ENCODE measurements around the gene SSNA1. TPM values are rescaled to one million over a fixed set of nuclear protein-coding genes. Genes with fewer than 3 reads are reported as not detected.

SSNA1 gene, protein sequence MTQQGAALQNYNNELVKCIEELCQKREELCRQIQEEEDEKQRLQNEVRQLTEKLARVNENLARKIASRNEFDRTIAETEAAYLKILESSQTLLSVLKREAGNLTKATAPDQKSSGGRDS
- polyA plus RNA-seq (ENCODE audit: insufficient read length in 4 of 4): 10 to 100 TPM; 35.6 to 63.6 (median 43.0) TPM

- DNase-seq (ENCODE audit: low read depth in 4 of 4, low spot score in 3 of 4): peak; percentile 88 to 92 (median 90)
These were observed at the start of gene SSNA1, which contains the start of gene ANAPC2 for GRCh38 chr9:137188490-137189296. TSS of gene SSNA1 (plus strand) at chr9:137188676. CDS start at chr9:137188727, 51 bp downstream. TSS of gene ANAPC2 (minus strand) at chr9:137188560. CDS start at chr9:137188532, 28 bp downstream.

- peak in 2 of 4 donors; percentile 34 to 42 for DNase-seq (ENCODE audit: low read depth in 4 of 4, low spot score in 3 of 4)
These were observed 49.6 kb upstream of the SSNA1 start, which contains the start of gene GRIN1 for GRCh38 chr9:137138722-137139467. TSS of gene GRIN1 (plus strand) at chr9:137139154. CDS start at chr9:137139487, 333 bp downstream.

GRCh38 chr9:137139468-137140150, 48.9 kb upstream of the SSNA1 start:
- DNase-seq (ENCODE audit: low read depth in 4 of 4, low spot score in 3 of 4): no peak

GRCh38 chr9:137140151-137141012, 48.1 kb upstream of the SSNA1 start:
- no peak for DNase-seq (ENCODE audit: low read depth in 4 of 4, low spot score in 3 of 4)

DNA sequence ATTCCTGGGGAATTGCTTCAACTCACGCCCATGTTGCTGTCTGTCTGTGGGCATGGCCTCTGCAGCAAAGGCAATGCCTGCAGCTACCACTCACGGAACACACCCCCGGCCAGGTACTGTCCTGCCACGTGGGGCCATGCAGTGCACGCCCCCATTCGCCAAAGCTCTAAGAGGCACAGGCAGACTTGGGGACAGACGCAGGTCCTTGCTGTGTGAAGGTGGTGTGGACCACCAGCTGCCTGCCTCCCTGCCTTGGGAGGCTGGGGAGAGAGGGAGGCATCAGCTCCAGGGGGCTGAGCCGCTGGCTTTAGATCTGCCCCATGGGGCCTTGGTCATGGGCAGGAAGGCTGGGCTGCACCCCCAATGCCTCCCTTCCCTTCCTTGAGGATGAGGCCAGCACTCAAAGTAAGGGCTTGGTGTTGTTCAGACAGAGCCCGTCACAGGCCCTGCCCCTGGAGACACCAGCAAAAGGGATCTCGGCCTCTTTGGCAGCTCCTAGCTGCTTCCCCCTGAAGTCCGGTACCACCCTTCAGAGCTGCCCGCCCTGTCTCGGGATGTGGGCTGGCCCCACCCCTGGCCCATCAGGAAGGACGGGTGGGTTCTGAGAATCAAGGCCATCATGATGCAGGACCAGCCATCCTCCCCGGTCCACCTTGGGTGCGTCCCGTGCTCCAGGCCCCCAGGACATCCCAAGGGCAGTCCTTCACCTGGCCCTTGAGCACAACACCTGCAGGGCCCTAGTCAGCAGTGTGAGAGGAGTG, 47.2 kb upstream of the SSNA1 start:
- no peak for DNase-seq (ENCODE audit: low read depth in 4 of 4, low spot score in 3 of 4)

- DNase-seq (ENCODE audit: low read depth in 4 of 4, low spot score in 3 of 4): no peak
These were observed 46.2 kb upstream of the SSNA1 start for GRCh38 chr9:137141976-137142936.

GRCh38 chr9:137143459-137143858, 45.0 kb upstream of the SSNA1 start:
- no peak for DNase-seq (ENCODE audit: low read depth in 4 of 4, low spot score in 3 of 4)

DNA sequence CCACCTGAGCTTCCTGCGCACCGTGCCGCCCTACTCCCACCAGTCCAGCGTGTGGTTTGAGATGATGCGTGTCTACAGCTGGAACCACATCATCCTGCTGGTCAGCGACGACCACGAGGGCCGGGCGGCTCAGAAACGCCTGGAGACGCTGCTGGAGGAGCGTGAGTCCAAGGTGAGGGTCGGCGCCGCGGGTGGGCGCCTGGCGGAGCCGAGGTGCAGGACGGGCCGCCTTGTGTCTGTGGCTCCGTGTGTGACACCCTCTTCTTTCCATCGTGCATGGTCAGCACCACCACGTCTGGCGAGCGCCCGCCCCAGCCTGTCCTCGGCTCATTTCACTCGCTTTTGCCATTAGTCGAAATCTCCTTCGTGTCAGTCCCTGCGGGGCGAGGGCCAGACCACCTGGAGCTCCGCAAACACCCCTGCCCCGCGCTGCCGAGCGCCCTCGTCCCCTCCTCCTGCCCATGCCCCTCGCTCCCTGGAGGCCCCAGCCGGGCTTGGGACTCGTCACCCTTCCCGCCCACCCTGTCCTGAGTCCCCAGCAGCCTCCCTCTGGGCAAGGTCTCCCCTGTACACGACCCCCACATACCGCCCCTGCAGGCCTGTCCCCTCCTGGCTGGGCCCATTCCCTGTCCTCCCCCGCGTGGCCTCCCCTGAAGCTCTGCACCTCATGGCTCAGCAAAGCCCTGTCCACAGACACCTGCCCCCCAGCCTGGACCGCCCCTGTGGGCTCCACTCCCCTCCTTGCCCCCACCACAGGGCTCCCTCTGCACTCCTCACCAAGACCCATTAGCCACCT, 42.5 kb upstream of the SSNA1 start:
- DNase-seq (ENCODE audit: low read depth in 4 of 4, low spot score in 3 of 4): no peak

DNA sequence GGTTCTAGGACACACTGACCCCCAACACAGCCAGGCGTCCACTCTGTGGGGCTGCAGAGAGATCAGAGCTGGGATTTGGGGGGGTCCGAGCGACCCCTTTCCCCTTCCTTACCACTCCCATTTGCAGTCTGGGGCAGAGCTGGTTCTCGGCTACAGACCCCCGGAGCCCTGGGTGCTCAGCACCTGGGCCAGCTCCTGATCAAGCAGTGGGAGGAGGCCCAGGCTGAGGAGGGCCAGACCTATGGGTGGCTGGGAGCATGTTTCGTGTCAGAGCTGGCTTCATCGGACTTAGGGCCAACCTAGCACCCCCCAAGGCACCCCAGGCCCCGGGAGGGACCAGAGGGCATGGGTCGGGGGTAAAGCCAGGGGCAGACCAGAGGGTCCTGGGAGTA, 42.0 kb upstream of the SSNA1 start:
- no peak for DNase-seq (ENCODE audit: low read depth in 4 of 4, low spot score in 3 of 4)

DNA sequence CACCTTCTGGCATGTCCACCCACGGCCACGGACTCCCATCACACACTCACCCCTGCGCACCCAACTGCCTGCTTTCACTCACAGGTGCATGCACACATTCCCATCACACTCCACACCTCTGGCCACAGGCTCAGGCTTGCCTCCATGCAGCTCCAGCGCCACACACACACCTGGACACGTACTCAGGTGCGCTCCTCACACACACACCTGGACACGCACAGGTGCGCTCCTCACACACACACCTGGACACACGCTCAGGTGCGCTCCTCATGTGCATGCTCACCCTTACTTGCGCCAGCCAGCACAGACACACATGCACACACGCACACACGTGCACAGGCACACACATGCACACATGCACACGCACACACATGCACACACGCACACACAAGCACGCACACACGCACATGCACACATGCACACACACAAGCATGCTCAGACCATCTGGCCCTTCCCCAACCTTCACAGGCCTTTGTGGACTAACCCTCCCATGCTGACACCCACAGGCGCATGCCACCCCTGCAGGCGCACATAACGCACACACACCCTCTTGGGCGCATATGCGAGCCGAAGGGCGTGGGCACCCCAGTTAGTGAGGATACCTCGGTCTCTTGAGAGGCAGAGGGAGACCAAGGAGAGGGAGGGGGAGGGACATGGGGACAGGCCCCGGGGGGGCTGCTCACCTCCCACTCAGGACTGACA, 41.2 kb upstream of the SSNA1 start:
- DNase-seq (ENCODE audit: low read depth in 4 of 4, low spot score in 3 of 4): no peak

DNA sequence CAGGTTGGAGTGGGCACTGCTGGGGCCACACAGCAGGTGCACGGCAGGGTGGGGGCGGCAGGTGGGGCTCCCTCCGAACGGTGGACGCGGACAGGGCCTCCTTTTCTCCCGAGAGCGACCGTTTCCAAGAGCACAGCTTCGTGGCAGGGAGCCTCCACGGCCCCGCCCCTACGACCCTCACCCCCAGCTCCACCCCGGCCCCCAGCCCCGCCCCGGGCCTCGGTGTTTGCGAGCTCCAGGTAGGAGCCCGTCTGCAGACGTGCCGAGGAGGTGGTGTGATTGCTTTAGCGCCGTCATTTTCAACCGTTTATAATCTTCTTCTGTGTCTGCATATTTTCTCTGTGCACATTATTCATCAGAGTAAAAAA, 40.7 kb upstream of the SSNA1 start:
- DNase-seq (ENCODE audit: low read depth in 4 of 4, low spot score in 3 of 4): no peak

DNA sequence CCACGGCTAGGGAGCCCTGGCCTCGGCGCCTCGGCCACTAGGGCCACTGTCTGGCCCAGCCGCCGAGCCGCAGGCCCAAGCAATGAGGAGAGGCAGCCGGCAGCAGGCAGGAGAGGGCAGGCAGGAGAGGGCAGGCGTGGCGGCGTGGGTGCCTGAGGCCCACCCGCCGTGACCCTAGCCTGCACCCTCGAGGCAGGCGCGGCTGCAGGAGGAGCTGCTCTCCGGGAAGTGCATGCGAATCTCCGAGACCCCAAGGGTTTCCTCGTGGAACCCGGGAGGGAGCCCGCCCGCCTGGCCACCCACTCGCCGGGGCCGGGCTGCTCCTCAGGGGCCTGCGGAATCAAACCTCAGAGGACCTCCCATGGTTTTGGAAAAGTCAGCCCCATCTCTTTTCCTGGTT, 40.2 kb upstream of the SSNA1 start:
- no peak for DNase-seq (ENCODE audit: low read depth in 4 of 4, low spot score in 3 of 4)

- DNase-seq (ENCODE audit: low read depth in 4 of 4, low spot score in 3 of 4): no peak
These were observed 39.8 kb upstream of the SSNA1 start for GRCh38 chr9:137148661-137149060.

- DNase-seq (ENCODE audit: low read depth in 4 of 4, low spot score in 3 of 4): no peak
These were observed 39.1 kb upstream of the SSNA1 start for GRCh38 chr9:137149363-137149762.

- no peak for DNase-seq (ENCODE audit: low read depth in 4 of 4, low spot score in 3 of 4)
These were observed 38.4 kb upstream of the SSNA1 start for GRCh38 chr9:137149942-137150616.

Data from left renal pelvis (tissue), 4 donors.